Mesendoderm (in vitro differentiated cells): ENCODE results near the gene MAGEA9B.
"Not testable (repeated sequence)": the region's sequence is repeated elsewhere in the genome, so short reads cannot be mapped to it uniquely, and the experiment has no call there.

Experiments
- DNase-seq: peaks from one replicate; pipeline ENCODE4 v3.0.0; 2013
- H2AK5ac ChIP-seq: 2 replicates; pipeline ENCODE4 v1.6.1; 2013; ENCODE audit warnings: low read length, inconsistent platforms
- H2BK120ac ChIP-seq: 2 replicates; pipeline ENCODE4 v1.6.1; 2013; ENCODE audit warnings: low read depth, mild to moderate bottlenecking, low read length, moderate library complexity, mixed read lengths
- H2BK15ac ChIP-seq: replicated peaks from 2 replicates; pipeline ENCODE4 v1.6.1; 2013; ENCODE audit warnings: low read depth, mild to moderate bottlenecking, moderate library complexity
- H2BK5ac ChIP-seq: 2 replicates; pipeline ENCODE4 v1.6.1; 2013; ENCODE audit warnings: low read length, inconsistent platforms
- H3K18ac ChIP-seq: 2 replicates; pipeline ENCODE4 v1.6.1; 2013; ENCODE audit warnings: mild to moderate bottlenecking, low read length, mixed read lengths
- H3K23ac ChIP-seq: one replicate; pipeline ENCODE4 v1.6.1; 2013; ENCODE audit warnings: low read length
- H3K27ac ChIP-seq: 2 replicates; pipeline ENCODE4 v1.5.1; 2013; ENCODE audit warnings: low read depth, mild to moderate bottlenecking, inconsistent platforms, low read length, moderate library complexity
- H3K27me3 ChIP-seq: 2 replicates; pipeline ENCODE4 v1.6.1; 2013; ENCODE audit warnings: low read length, control low read depth, mild to moderate bottlenecking, inconsistent platforms; ENCODE audit not compliant: insufficient read depth, poor library complexity
- H3K36me3 ChIP-seq: 2 replicates; pipeline ENCODE4 v1.6.1; 2013; ENCODE audit warnings: low read length, inconsistent platforms; ENCODE audit not compliant: control insufficient read depth, insufficient read depth
- H3K4ac ChIP-seq: one replicate; pipeline ENCODE4 v1.6.1; 2013; ENCODE audit warnings: low read depth, mild to moderate bottlenecking, low read length, moderate library complexity
- H3K4me1 ChIP-seq: 2 replicates; pipeline ENCODE4 v1.6.1; 2013; ENCODE audit warnings: low read depth, low read length, inconsistent platforms; ENCODE audit not compliant: control insufficient read depth
- H3K4me2 ChIP-seq: 2 replicates; pipeline ENCODE4 v1.6.1; 2013; ENCODE audit warnings: low read length
- H3K4me3 ChIP-seq: 2 replicates; pipeline ENCODE4 v1.5.1; 2013; ENCODE audit warnings: mild to moderate bottlenecking, low read length
- H3K56ac ChIP-seq: one replicate; pipeline ENCODE4 v1.6.1; 2013; ENCODE audit warnings: low read length
- H3K79me1 ChIP-seq: 2 replicates; pipeline ENCODE4 v1.6.1; 2013; ENCODE audit warnings: low read length, inconsistent platforms
- H3K79me2 ChIP-seq: 2 replicates; pipeline ENCODE4 v1.6.1; 2013; ENCODE audit warnings: mild to moderate bottlenecking, low read length; ENCODE audit not compliant: control insufficient read depth, insufficient read depth
- H3K9ac ChIP-seq: 2 replicates; pipeline ENCODE4 v1.6.1; 2013; ENCODE audit warnings: low read length, inconsistent platforms
- H4K5ac ChIP-seq: one replicate; pipeline ENCODE4 v1.6.1; 2013; ENCODE audit warnings: low read length
- H4K8ac ChIP-seq: one replicate; pipeline ENCODE4 v1.6.1; 2013; ENCODE audit warnings: low read depth, mild to moderate bottlenecking, control low read depth, low read length, moderate library complexity
- WGBS: extraction: QIAGEN DNeasy Blood & Tissue Kit; methylation state at CpG from one replicate; pipeline ENCODE4 v1.1.7; 2013; ENCODE audit warnings: low lambda C conversion rate, missing lambda C conversion rate; ENCODE audit not compliant: insufficient coverage; ENCODE audit errors: extremely low coverage; 5-methylcytosine and 5-hydroxymethylcytosine counted together

MAGEA9B gene

GRCh38 chrX:149569770-149570169 lies 17.5 kb downstream of the MAGEA9B start:
- no peak overlapping the region for H3K4me2 ChIP-seq
- H2BK15ac ChIP-seq = no peak overlapping the region
- no peak for DNase-seq
- H3K56ac ChIP-seq = no peak overlapping the region
- no peak overlapping the region for H3K4me3 ChIP-seq
- no peak overlapping the region for H3K9ac ChIP-seq
- H3K27ac ChIP-seq = no peak overlapping the region
- H4K5ac ChIP-seq = no peak overlapping the region
- H3K27me3 ChIP-seq = no peaks in the 10 kb centered on the region
- H2BK120ac ChIP-seq = no peak overlapping the region
- no peaks in the 10 kb centered on the region for H3K79me1 ChIP-seq
- no peak overlapping the region for H2BK5ac ChIP-seq
- H2AK5ac ChIP-seq = no peak overlapping the region
- H3K36me3 ChIP-seq = no peaks in the 10 kb centered on the region
- H3K79me2 ChIP-seq = no peaks in the 10 kb centered on the region
- H3K23ac ChIP-seq = no peak overlapping the region
- WGBS = no CpG with 5 or more reads among the region's 2 CpGs
- no peak overlapping the region for H3K18ac ChIP-seq
- no peak overlapping the region for H3K4ac ChIP-seq
- H3K4me1 ChIP-seq = no peaks in the 10 kb centered on the region
- no peak overlapping the region for H4K8ac ChIP-seq

DNA sequence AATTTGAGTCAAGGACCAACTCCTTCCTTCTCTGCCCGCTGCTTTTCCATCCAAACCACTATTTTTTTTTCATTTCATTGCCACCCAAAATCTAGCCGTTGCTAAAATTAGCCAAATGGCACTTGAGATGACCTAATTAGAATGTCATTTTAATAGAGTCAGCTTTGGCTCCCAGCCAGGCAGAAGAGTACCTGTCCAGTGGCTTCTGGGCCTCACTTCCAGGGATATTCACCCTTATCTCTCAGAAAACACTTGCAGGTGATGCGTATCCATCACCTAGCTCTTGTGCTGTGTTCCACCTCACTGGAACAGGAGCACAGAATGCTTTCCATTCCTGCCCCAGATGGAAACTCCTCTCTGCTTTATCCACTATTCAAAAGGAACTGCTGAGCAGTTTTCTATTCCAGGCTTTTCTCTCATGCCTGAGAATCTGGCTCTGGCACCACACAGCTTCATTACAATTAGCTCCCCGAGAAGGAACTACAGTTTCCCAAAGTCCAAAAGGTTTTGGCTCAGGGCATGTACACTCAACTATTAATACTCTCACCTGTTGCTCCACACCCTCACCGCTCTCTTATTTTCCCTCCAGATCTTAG lies 18.5 kb downstream of the MAGEA9B start:
- H3K23ac ChIP-seq = no peak overlapping the region
- no peaks in the 10 kb centered on the region for H3K4me1 ChIP-seq
- no peak overlapping the region for H3K4me2 ChIP-seq
- no peak overlapping the region for H3K4ac ChIP-seq
- no peaks in the 10 kb centered on the region for H3K36me3 ChIP-seq
- H4K5ac ChIP-seq = no peak overlapping the region
- no peak overlapping the region for H3K56ac ChIP-seq
- DNase-seq = no peak
- H3K4me3 ChIP-seq = no peak overlapping the region
- H3K27ac ChIP-seq = no peak overlapping the region
- H4K8ac ChIP-seq = no peak overlapping the region
- H3K27me3 ChIP-seq = no peaks in the 10 kb centered on the region
- H2BK5ac ChIP-seq = no peak overlapping the region
- H3K18ac ChIP-seq = no peak overlapping the region
- H2BK15ac ChIP-seq = no peak overlapping the region
- H3K9ac ChIP-seq = no peak overlapping the region
- H3K79me2 ChIP-seq = no peaks in the 10 kb centered on the region
- no peak overlapping the region for H2AK5ac ChIP-seq
- H2BK120ac ChIP-seq = no peak overlapping the region
- no CpG with 5 or more reads among the region's 5 CpGs for WGBS
- H3K79me1 ChIP-seq = no peaks in the 10 kb centered on the region

- WGBS = no CpG with 5 or more reads among the region's 7 CpGs
- H3K4me3 ChIP-seq = no peak overlapping the region
Observed at GRCh38 chrX:149567621-149568417, 19.4 kb downstream of the MAGEA9B start.

GRCh38 chrX:149563359-149563758 lies 23.9 kb downstream of the MAGEA9B start:
- no peaks in the 10 kb centered on the region for H3K79me1 ChIP-seq
- H3K4ac ChIP-seq = no peak overlapping the region
- WGBS = no CpG with 5 or more reads among the region's 4 CpGs
- H3K9ac ChIP-seq = no peak overlapping the region
- no peak overlapping the region for H2AK5ac ChIP-seq
- H3K23ac ChIP-seq = no peak overlapping the region
- H3K56ac ChIP-seq = no peak overlapping the region
- no peak overlapping the region for H3K27ac ChIP-seq
- no peak overlapping the region for H4K8ac ChIP-seq
- H3K18ac ChIP-seq = no peak overlapping the region
- H3K4me3 ChIP-seq = no peak overlapping the region
- no peaks in the 10 kb centered on the region for H3K36me3 ChIP-seq
- H2BK120ac ChIP-seq = no peak overlapping the region
- no peak overlapping the region for H2BK5ac ChIP-seq
- no peak overlapping the region for H3K4me2 ChIP-seq
- no peak overlapping the region for H2BK15ac ChIP-seq
- H4K5ac ChIP-seq = no peak overlapping the region
- H3K27me3 ChIP-seq = no peaks in the 10 kb centered on the region
- no peaks in the 10 kb centered on the region for H3K4me1 ChIP-seq
- H3K79me2 ChIP-seq = no peaks in the 10 kb centered on the region
- no peak for DNase-seq

More at GRCh38 chrX:149567621-149568417, 19.4 kb downstream of the MAGEA9B start:
- no peak overlapping the region for H2BK5ac ChIP-seq
- H3K27me3 ChIP-seq = no peaks in the 10 kb centered on the region
- H3K18ac ChIP-seq = no peak overlapping the region
- DNase-seq = no peak
- H2BK120ac ChIP-seq = no peak overlapping the region
- no peaks in the 10 kb centered on the region for H3K79me2 ChIP-seq
- no peak overlapping the region for H3K4ac ChIP-seq
- H3K27ac ChIP-seq = no peak overlapping the region
- no peaks in the 10 kb centered on the region for H3K4me1 ChIP-seq
- no peak overlapping the region for H4K5ac ChIP-seq
- no peaks in the 10 kb centered on the region for H3K79me1 ChIP-seq
- H2BK15ac ChIP-seq = no peak overlapping the region
- H4K8ac ChIP-seq = no peak overlapping the region
- no peak overlapping the region for H3K4me2 ChIP-seq
- H3K9ac ChIP-seq = no peak overlapping the region
- no peak overlapping the region for H3K23ac ChIP-seq
- no peak overlapping the region for H3K56ac ChIP-seq
- no peak overlapping the region for H2AK5ac ChIP-seq
- no peaks in the 10 kb centered on the region for H3K36me3 ChIP-seq

GRCh38 chrX:149555251-149555650 lies 32.0 kb downstream of the MAGEA9B start:
- no CpG with 5 or more reads among the region's 4 CpGs for WGBS
- not testable (repeated sequence) for H3K4me2 ChIP-seq, H2BK5ac ChIP-seq, H2AK5ac ChIP-seq, H3K4me3 ChIP-seq, H4K8ac ChIP-seq, H3K79me2 ChIP-seq, H3K4ac ChIP-seq, H3K79me1 ChIP-seq, H3K27ac ChIP-seq, H3K27me3 ChIP-seq, DNase-seq, H3K36me3 ChIP-seq, H2BK15ac ChIP-seq, H3K18ac ChIP-seq, H3K56ac ChIP-seq, H4K5ac ChIP-seq, H3K23ac ChIP-seq, H3K9ac ChIP-seq, H3K4me1 ChIP-seq, H2BK120ac ChIP-seq

DNA sequence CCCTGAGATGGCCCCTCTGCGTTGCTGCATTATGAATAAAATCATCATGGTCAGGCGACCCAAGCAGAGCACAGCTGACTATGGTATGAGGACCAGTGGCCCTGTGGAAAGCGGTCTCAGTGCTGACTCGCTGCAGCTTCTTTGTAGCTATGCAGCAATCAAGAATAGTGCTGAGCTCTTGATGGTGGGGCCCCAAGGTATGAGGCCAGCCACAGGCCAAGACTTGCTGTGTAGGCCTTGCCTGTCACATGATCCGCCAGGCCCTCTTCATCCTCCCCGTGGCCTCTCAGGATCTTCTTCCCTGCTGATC lies 35.4 kb downstream of the MAGEA9B start:
- WGBS = no CpG with 5 or more reads among the region's 6 CpGs

More for the DNA sequence above, 35.4 kb downstream of the MAGEA9B start:
- H3K79me1 ChIP-seq, H3K23ac ChIP-seq, H3K56ac ChIP-seq, H2BK120ac ChIP-seq, H3K36me3 ChIP-seq, H2BK15ac ChIP-seq, H2AK5ac ChIP-seq, H3K4me1 ChIP-seq, H3K79me2 ChIP-seq, H2BK5ac ChIP-seq, H3K4me2 ChIP-seq, H3K27me3 ChIP-seq, H3K27ac ChIP-seq, DNase-seq, H4K8ac ChIP-seq, H3K4ac ChIP-seq, H3K4me3 ChIP-seq, H3K18ac ChIP-seq, H4K5ac ChIP-seq, H3K9ac ChIP-seq: not testable (repeated sequence)
